LNCAP (cell line): ENCODE measurements around the gene FAM168A.

ENCODE experiments used
- TF ChIP-seq, protein P1 (sequence below): fragments of 450-650 bp; IDR thresholded peaks from 2 replicates; pipeline ENCODE4 v1.5.1; 2017; ENCODE audit warnings: mild to moderate bottlenecking

The FAM168A gene

DNA sequence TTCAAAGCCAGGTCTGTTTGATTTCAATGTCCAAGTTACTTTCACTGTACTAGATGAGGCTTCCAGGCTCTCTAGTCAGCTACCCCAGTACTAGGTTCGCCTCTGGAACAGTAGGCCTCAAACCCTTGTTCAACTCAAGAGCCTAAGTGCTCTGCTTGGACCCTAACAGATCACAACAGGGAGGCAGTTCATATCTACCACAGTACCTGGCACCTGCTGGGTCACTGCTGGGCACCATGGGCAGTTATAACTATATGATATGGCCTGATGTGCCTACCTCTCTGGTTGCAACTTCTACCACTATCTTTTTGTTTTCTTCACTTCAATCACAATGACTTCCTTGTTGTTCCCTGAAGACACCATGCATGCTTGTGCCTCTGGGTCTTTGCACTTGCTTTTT lies 124.7 kb downstream of the FAM168A start:
- TF ChIP-seq, protein P1, sequence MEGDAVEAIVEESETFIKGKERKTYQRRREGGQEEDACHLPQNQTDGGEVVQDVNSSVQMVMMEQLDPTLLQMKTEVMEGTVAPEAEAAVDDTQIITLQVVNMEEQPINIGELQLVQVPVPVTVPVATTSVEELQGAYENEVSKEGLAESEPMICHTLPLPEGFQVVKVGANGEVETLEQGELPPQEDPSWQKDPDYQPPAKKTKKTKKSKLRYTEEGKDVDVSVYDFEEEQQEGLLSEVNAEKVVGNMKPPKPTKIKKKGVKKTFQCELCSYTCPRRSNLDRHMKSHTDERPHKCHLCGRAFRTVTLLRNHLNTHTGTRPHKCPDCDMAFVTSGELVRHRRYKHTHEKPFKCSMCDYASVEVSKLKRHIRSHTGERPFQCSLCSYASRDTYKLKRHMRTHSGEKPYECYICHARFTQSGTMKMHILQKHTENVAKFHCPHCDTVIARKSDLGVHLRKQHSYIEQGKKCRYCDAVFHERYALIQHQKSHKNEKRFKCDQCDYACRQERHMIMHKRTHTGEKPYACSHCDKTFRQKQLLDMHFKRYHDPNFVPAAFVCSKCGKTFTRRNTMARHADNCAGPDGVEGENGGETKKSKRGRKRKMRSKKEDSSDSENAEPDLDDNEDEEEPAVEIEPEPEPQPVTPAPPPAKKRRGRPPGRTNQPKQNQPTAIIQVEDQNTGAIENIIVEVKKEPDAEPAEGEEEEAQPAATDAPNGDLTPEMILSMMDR: no peak

DNA sequence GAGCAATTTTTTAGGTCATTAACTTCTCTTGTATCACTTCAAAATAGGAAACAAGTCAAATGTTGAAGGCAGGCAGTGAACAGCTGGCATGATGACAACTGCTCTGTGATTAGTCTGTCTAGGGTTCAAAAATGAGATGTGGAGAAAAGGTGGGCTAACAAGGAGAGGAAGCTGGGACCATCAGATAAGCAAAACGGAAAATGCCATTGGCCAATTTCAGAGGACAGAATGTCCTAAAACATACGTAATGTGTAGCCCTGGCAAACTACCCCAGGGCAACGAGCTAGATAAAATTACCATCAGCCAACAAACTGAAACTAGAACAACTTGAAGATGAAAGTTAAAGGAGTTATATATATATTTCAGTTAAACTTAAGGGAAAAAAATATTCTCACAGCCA lies 128.5 kb downstream of the FAM168A start:
- TF ChIP-seq, protein P1: no peak

DNA sequence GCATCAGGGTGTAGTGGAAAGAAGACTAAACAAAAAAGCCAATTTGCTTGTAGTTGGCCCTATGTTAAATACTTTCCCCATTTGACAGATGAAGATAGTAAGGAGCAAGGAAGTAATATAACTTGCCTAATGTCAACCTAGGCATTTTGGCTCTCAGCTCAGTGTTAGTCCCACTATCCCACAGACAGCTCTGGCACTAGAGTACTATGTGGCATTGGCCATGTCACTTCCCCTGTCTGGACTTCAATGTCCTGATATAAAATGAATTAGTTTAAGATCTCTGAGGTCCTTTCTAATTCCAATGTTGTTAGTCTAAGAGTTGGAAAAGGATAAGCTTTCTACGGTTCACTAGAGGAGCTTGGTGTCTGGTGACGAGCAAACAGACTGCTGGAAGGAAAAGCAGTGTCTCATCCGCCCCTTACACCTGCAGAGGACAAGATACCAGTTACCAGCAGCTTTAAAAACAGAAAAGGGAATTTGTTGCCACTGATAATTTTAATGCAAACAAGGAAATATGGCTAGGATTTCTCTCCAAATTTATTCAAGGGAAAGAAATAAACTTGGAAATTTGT lies 129.2 kb downstream of the FAM168A start:
- TF ChIP-seq, protein P1: no peak

DNA sequence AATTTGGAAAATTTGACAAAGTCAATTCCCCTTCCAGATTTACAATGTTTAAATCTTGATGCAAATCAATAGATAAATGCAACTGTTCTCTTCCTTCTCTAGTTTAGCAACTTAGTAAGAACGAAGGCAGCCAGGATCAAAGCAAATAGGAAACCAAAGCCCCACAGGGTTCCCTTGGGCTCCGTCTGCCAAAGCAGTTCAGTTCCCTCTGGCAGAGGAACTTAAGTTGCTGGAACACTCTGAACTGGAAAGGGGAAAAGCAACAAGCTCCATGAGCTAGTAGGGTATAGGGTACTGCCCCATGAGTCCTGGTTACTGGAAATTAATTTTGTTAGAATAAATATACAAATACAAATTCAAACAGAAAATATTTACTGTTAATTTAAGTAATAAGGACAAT lies 130.4 kb downstream of the FAM168A start:
- TF ChIP-seq, protein P1: no peak

DNA sequence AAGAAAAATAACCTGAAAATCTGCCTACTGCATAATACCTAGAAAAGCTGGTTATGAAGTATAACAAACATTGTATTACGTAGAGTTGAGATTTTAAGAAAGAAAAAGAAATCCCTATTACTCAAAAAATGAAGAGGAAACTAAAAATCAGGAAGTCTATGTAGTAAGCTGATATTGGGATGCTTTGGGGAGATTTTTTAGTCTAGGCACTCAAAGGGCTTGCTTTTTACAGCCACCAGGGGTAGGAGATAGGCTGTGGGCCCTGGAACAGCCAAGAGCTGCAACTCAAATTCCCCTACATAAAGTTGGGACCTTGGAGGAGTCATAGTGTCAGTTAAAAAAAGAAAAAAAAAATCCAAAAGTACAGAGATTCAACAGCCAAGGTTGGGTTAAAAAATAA lies 131.3 kb downstream of the FAM168A start:
- TF ChIP-seq, protein P1: no peak

DNA sequence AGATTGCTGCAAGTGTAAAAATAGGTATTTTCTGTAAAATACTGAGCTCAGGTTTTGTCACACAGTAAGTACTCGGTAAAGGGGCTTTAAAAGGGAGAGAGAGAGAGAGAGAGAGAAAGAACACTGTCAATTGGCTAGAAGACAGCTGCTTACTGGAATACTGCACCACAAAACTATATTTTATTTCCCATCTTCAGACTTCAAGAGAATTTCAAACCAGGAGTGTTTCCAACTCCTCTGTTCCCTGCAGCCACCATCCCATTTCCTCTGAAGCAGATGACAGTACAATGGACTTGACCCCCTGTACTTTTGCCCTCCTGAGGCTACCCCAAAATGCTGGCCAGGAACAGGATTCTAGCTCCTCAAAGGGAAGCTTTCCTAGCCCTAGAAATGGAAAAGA lies 132.0 kb downstream of the FAM168A start:
- TF ChIP-seq, protein P1: no peak

DNA sequence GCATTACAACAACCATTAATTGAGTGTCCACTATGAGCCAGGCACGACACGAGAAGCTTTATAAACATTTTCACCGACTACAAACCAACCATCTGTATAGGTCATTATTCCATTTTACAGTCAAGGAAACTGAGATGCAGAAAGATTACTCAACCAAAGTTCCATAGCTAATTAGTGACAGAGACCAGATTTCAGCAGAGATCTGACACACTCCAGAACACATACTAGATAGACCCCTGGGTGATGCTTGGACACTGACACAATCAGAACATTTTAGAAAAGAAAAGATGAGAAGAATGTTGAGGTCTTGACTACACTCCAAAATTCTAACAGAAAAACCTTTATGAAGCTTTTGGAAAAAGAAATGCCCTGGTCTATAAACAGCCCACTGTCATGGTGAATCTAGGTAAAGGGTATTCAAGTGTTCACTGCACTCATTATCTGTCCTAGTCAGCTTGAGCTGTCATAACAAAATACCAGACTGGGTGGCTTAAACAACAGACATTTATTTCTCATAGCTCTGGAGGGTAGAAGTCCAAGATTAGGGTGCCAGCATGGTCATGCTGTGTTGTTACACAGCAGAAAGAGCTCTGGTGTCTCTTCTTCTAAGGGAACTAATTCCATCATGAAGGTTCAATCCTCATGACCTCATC lies 132.8 kb downstream of the FAM168A start:
- TF ChIP-seq, protein P1: no peak
